Measurements from ENCODE around the gene CYBA. TPM values are rescaled to one million over a fixed set of nuclear protein-coding genes. Genes with fewer than 3 reads are reported as not detected.

Gene CYBA
- total and polyA plus RNA-seq, 2 of the 13 experiments (the other 11 are each of a cell fraction or from before 2014, with no cell fraction given), result 196 to 250 TPM

DNA sequence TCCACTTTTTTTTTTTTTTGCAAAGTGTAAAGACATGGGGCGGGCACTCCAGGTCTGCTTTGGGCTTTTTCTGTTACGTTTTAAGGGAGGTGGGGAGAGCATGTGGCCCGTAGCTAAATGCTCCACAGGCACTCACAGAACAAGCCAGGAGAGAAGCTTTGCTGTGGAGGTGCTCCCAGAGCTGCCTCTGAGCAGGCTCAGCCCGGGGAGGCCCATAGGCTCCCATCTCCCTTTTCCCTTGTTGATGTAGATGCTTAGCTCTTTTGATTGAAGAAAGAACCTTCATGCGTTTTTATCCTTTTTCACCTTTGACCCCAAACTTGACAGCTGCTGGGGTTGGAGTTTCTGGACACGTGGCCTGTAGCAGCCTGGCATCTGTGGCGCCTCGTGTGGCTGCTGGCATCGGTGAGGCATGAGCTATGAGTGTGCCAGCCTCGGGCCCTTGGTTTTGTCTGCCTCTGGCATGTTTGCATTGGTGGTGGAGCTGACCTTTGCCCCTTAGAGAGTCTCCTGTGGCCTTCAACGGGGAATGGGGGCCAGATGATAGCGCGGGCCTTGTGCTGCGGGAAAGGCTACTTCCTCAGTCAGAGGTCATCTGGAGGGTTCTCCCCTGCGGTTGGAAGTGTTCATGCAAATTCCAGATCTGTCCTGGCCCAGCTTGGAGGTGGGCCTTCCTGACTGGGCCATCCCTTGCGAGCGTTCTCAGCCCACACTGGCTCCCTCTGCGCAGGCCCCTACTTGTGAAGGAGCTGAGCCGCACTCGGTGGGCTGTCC, 32.5 kb downstream of the CYBA start (continued):
- TF ChIP-seq ZNF441 (CRISPR knock-in tag; IDR thresholded peaks at IDR 0.05; ENCODE audit: borderline replicate concordance) (no peak), WIZ (CRISPR knock-in tag; IDR thresholded peaks at IDR 0.05) (no peak), FOXP4 (CRISPR knock-in tag; IDR thresholded peaks at IDR 0.05) (peak; percentile 80), FOXO1 (CRISPR knock-in tag; IDR thresholded peaks at IDR 0.05) (peak; percentile 22; the same call in 1 of the 2 replicates), ESRRA (CRISPR knock-in tag; IDR thresholded peaks at IDR 0.05; ENCODE audit: low read depth) (peak; percentile 80), ZBTB7B (CRISPR knock-in tag; IDR thresholded peaks at IDR 0.05) (peak; percentile 80), RBFOX2 (IDR thresholded peaks at IDR 0.05; ENCODE audit: low read depth, low read length) (no peak), PLRG1 (conservative IDR thresholded peaks at IDR 0.05) (no peak), ZNF256 (CRISPR knock-in tag; conservative IDR thresholded peaks at IDR 0.05) (0 out of 2 replicates have a peak, but pooled peaks have one; percentile 46), SOX13 (IDR thresholded peaks at IDR 0.05) (no peak), SOX13 (CRISPR knock-in tag; conservative IDR thresholded peaks at IDR 0.05 in 1 of 2, IDR thresholded peaks at IDR 0.05 in 1 of 2) (peak in 1 of 2 experiments; percentile 50; a peak in 2 of 4 replicates), PPARG (CRISPR knock-in tag; conservative IDR thresholded peaks at IDR 0.05) (no peak; the same call in 1 of the 2 replicates), MED8 (CRISPR knock-in tag; IDR thresholded peaks at IDR 0.05; ENCODE audit: insufficient replicate concordance) (no peak), ZNF570 (CRISPR knock-in tag; IDR thresholded peaks at IDR 0.05; ENCODE audit: borderline replicate concordance) (no peak), ZFAT (CRISPR knock-in tag; conservative IDR thresholded peaks at IDR 0.05) (no peak), ZNF224 (CRISPR knock-in tag; IDR thresholded peaks at IDR 0.05) (0 out of 2 replicates have a peak, but pooled peaks have one; percentile 48), ZNF468 (CRISPR knock-in tag; IDR thresholded peaks at IDR 0.05) (0 out of 2 replicates have a peak, but pooled peaks have one; percentile 75)
- TF ChIP-seq, protein P1, sequence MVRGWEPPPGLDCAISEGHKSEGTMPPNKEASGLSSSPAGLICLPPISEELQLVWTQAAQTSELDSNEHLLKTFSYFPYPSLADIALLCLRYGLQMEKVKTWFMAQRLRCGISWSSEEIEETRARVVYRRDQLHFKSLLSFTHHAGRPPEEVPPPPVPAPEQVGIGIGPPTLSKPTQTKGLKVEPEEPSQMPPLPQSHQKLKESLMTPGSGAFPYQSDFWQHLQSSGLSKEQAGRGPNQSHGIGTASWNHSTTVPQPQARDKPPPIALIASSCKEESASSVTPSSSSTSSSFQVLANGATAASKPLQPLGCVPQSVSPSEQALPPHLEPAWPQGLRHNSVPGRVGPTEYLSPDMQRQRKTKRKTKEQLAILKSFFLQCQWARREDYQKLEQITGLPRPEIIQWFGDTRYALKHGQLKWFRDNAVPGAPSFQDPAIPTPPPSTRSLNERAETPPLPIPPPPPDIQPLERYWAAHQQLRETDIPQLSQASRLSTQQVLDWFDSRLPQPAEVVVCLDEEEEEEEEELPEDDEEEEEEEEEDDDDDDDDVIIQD (CRISPR knock-in tag; IDR thresholded peaks at IDR 0.05; ENCODE audit: low read depth), result 0 out of 2 replicates have a peak, but pooled peaks have one; percentile 10
- TF ChIP-seq, protein P2, sequence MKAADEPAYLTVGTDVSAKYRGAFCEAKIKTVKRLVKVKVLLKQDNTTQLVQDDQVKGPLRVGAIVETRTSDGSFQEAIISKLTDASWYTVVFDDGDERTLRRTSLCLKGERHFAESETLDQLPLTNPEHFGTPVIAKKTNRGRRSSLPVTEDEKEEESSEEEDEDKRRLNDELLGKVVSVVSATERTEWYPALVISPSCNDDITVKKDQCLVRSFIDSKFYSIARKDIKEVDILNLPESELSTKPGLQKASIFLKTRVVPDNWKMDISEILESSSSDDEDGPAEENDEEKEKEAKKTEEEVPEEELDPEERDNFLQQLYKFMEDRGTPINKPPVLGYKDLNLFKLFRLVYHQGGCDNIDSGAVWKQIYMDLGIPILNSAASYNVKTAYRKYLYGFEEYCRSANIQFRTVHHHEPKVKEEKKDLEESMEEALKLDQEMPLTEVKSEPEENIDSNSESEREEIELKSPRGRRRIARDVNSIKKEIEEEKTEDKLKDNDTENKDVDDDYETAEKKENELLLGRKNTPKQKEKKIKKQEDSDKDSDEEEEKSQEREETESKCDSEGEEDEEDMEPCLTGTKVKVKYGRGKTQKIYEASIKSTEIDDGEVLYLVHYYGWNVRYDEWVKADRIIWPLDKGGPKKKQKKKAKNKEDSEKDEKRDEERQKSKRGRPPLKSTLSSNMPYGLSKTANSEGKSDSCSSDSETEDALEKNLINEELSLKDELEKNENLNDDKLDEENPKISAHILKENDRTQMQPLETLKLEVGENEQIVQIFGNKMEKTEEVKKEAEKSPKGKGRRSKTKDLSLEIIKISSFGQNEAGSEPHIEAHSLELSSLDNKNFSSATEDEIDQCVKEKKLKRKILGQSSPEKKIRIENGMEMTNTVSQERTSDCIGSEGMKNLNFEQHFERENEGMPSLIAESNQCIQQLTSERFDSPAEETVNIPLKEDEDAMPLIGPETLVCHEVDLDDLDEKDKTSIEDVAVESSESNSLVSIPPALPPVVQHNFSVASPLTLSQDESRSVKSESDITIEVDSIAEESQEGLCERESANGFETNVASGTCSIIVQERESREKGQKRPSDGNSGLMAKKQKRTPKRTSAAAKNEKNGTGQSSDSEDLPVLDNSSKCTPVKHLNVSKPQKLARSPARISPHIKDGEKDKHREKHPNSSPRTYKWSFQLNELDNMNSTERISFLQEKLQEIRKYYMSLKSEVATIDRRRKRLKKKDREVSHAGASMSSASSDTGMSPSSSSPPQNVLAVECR (CRISPR knock-in tag; IDR thresholded peaks at IDR 0.05; ENCODE audit: borderline replicate concordance), result peak; percentile 89
- TF ChIP-seq, protein P3, sequence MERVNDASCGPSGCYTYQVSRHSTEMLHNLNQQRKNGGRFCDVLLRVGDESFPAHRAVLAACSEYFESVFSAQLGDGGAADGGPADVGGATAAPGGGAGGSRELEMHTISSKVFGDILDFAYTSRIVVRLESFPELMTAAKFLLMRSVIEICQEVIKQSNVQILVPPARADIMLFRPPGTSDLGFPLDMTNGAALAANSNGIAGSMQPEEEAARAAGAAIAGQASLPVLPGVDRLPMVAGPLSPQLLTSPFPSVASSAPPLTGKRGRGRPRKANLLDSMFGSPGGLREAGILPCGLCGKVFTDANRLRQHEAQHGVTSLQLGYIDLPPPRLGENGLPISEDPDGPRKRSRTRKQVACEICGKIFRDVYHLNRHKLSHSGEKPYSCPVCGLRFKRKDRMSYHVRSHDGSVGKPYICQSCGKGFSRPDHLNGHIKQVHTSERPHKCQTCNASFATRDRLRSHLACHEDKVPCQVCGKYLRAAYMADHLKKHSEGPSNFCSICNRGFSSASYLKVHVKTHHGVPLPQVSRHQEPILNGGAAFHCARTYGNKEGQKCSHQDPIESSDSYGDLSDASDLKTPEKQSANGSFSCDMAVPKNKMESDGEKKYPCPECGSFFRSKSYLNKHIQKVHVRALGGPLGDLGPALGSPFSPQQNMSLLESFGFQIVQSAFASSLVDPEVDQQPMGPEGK (CRISPR knock-in tag; IDR thresholded peaks at IDR 0.05), result peak; percentile 94
